Activated naive CD8-positive, alpha-beta T cell treated with anti-CD3 and anti-CD28 coated beads, Interleukin-2, amount 50 U/mL, for 24 hours (primary cell): Measurements from ENCODE around the gene SPTBN1.
A peak's percentile ranks its signal among the peaks of the same experiment; 100 is the strongest.
"Not testable (repeated sequence)": the region's sequence is repeated elsewhere in the genome, so short reads cannot be mapped to it uniquely, and the experiment has no call there.

Experiments used
- ATAC-seq: fragments of 150-1000 bp; cut with Tn5 transposase; one replicate; pipeline ENCODE4 v1.10.0; 2021
- DNase-seq: peaks from one replicate; pipeline ENCODE4 v3.0.0; 2021
- H3K27ac Mint-ChIP-seq: one replicate; pipeline ENCODE4 v1.8.0; 2021; ENCODE audit warnings: mild to moderate bottlenecking, mixed read lengths
- H3K27me3 Mint-ChIP-seq: one replicate; pipeline ENCODE4 v1.8.0; 2021; ENCODE audit warnings: mixed read lengths
- H3K36me3 Mint-ChIP-seq: one replicate; pipeline ENCODE4 v1.8.0; 2021; ENCODE audit warnings: low read depth, mixed read lengths
- H3K4me1 Mint-ChIP-seq: one replicate; pipeline ENCODE4 v1.8.0; 2021; ENCODE audit warnings: mixed read lengths
- H3K4me3 Mint-ChIP-seq: one replicate; pipeline ENCODE4 v1.8.0; 2021; ENCODE audit warnings: mild to moderate bottlenecking, moderate library complexity, mixed read lengths
- H3K9me3 Mint-ChIP-seq: one replicate; pipeline ENCODE4 v1.8.0; 2021; ENCODE audit warnings: mixed read lengths

SPTBN1 gene

DNA sequence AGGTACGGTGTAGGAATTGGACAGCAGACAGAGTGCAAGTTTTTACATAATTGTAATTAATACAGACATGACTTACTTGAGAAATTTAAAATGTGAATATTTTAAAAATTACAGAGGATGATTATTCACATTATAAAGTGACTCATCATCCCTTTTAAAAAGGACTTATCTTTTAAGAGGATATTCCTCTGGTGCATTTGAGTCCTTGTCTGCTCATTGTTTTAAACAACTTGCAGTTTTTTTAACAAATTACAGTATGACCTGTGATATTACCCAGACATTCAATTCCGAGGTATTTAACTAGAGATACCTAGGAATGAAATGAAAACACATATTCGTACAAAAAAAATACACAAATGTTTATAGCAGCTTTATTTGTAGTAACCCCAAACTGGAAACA lies 38.0 kb downstream of the SPTBN1 start:
- ATAC-seq (no peak), DNase-seq (no peak)
- Mint-ChIP-seq H3K4me3 (no peak overlapping the region), H3K27ac (no peak overlapping the region), H3K27me3 (peaks cover 3% of the 10 kb centered on the region), H3K9me3 (no peaks in the 10 kb centered on the region), H3K4me1 (peaks cover 2% of the 10 kb centered on the region), H3K36me3 (no peaks in the 10 kb centered on the region)

DNA sequence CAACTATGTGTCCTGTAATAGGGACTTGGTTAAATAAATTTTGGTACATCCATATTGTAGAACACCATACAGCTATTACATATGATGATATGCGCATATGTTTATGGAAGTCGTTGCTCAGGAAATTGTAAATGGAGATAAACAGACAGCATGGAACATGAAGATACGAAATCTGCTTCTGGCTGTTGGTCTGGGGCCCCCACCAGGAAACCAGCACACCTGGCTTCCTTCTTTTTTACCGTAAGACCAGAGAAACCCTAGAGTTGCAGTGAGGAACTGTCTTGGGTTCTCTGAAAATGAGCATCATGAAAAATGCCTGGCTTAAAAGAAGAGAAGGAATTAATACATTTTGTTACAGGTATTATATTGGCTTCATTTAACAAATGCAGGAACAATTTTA lies 40.8 kb downstream of the SPTBN1 start:
- Mint-ChIP-seq H3K36me3 (no peaks in the 10 kb centered on the region), H3K4me1 (peaks cover 2% of the 10 kb centered on the region), H3K9me3 (no peaks in the 10 kb centered on the region), H3K27me3 (peaks cover 3% of the 10 kb centered on the region), H3K27ac (no peak overlapping the region), H3K4me3 (no peak overlapping the region)
- ATAC-seq (no peak), DNase-seq (no peak)

DNA sequence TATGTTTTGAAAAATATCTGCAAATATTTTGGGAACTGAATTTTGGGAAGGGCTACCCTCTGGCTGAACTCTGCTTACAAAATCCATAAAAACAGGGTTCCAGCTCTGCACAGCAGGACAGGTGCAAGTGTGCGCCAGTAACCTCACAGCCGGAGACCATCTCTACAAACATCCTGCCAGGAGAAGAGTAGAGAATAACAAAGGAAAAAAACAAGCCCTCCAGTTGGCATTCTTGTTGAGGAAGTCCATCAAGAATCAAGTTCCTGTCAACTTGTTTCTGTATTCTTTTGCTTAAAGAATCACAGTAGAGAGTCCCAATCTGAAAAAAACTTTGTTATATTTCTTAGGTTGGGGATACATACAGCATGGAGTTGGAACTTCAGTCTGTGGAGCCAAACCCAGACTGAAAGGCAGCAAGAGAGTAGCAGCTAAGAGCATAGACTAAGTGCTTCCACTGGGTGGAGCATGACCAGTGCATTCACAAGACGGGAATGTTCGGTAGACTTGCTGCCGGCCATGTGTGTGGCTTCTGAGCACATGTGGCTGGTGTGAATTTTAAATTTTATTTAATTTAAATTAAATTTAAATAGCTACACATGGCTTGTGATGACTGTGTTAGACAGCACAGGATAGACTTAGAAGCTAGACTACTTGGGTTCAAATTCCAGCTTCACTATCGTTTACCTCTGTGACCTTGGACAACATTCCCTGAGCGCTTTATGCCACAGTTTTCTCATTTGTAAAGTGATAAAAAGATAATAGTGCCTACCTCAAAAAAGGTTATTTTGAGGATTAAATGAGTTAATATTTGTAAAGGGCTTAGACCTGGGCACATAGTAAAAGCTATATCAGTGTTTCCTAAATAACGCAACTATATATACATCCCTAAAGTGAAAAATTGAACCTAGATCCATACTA lies 41.9 kb downstream of the SPTBN1 start:
- peaks cover 2% of the 10 kb centered on the region for H3K4me1 Mint-ChIP-seq
- peaks cover 3% of the 10 kb centered on the region for H3K27me3 Mint-ChIP-seq
- DNase-seq (no peak), ATAC-seq (no peak)
- no peak overlapping the region for H3K27ac Mint-ChIP-seq
- H3K4me3 Mint-ChIP-seq: no peak overlapping the region
- no peaks in the 10 kb centered on the region for H3K36me3 Mint-ChIP-seq
- H3K9me3 Mint-ChIP-seq: no peaks in the 10 kb centered on the region

DNA sequence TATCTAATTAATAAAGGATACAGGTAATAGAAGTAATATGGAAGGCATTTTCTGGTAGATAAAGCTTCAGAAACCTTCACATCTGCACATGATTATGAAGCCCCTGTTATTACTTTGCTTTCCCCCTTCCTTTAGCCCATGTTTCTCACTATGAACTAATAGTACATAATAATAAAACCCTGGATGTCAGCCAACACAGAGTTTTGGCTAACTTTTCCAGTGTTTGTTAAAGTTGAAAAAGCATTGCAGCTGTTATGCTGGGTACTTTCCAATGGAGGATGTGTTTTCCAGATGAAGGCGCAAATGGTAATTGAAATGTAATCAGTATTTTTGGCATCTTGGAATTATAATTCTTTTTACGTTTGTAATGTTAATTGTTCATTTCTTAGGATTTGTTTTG lies 43.5 kb downstream of the SPTBN1 start:
- Mint-ChIP-seq H3K36me3 (no peaks in the 10 kb centered on the region), H3K4me3 (no peak overlapping the region), H3K27me3 (peaks cover 3% of the 10 kb centered on the region), H3K4me1 (peaks cover 2% of the 10 kb centered on the region), H3K9me3 (no peaks in the 10 kb centered on the region), H3K27ac (no peak overlapping the region)
- DNase-seq (no peak), ATAC-seq (no peak)

DNA sequence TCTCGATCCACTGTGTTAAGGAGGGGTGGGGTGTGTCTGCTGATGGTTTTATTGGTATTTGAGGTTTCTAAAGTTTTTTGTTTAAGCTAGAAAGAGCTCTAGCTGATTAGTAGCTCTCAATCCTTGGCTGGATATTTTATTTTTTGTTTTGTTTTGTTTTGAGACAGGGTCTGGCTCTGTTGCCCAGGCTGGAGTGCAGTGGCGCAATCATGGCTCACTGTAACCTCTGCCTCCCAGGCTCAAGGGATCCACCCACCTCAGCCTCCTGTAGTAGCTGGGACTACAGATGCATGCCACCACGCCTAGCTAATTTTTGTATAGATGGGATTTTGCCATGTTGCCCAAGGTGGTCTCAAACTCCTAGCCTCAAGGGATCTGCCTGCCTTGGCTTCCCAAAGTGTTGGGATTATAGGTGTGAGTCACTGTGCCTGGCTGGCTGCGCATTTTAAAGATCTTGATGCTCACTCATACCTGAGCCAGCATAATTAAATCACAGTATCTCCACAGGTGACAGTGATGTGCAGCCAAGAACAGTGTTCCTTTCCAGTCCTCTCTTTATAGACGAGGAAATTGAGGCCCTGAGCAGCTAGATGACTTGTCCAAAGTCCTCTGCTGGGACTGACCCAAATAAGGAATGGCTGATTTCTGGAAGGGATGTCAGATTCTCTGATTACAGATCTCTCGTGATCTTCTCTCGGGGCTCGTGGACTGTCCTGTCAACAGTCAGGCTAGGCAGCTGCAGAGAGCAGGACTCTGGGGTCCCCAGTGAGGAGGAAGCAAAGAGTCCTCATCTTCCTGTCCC lies 44.5 kb downstream of the SPTBN1 start:
- Mint-ChIP-seq H3K36me3 (no peaks in the 10 kb centered on the region), H3K9me3 (no peaks in the 10 kb centered on the region), H3K27ac (no peak overlapping the region), H3K4me1 (peaks cover 2% of the 10 kb centered on the region), H3K4me3 (no peak overlapping the region), H3K27me3 (no peaks in the 10 kb centered on the region)
- ATAC-seq (no peak), DNase-seq (no peak)

DNA sequence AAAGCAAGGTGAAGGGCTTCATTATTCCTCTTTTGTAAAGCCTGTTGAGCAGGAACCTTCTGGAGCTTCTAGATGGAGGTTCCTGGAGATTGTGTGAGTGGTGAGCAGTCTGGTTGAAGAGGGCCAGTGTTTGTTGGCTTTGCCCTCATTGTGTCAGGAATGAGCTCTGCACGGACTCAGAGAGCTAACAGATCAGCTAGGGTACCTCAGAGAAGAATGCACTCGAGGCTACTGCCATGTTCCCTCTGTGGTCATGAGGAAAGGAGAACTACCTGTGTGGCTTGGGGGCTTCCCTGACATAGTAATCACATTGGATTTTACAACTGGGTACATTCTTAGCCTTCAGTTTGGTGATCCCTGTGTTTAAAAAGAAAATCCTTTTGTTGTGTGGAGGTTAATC lies 46.6 kb downstream of the SPTBN1 start:
- no peaks in the 10 kb centered on the region for H3K36me3 Mint-ChIP-seq
- ATAC-seq (no peak), DNase-seq (no peak)
- H3K4me1 Mint-ChIP-seq: no peaks in the 10 kb centered on the region
- H3K9me3 Mint-ChIP-seq: no peaks in the 10 kb centered on the region
- H3K27me3 Mint-ChIP-seq: no peaks in the 10 kb centered on the region
- H3K4me3 Mint-ChIP-seq: no peak overlapping the region
- H3K27ac Mint-ChIP-seq: no peak overlapping the region

DNA sequence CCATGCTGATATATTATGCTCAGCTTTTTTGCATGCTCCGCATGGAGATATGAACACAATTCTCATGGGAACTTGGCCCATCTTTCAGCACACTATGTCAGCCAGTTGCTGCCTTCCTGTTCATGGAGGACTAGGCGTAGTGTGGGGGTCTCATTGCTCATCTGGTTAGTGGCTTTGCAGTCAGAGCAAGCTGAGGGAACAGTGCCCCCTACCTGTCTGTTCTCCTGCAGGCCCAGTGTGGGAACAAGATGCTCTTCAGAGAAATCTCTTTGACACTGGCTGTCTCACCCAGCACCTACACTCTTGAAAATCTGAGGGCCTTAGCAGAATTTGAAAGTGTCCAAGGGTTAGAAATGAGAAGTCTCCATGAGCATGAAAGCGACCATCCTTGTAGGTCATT lies 47.1 kb downstream of the SPTBN1 start:
- Mint-ChIP-seq H3K4me1 (no peaks in the 10 kb centered on the region), H3K36me3 (no peaks in the 10 kb centered on the region), H3K27ac (no peak overlapping the region), H3K9me3 (no peaks in the 10 kb centered on the region), H3K27me3 (no peaks in the 10 kb centered on the region), H3K4me3 (no peak overlapping the region)
- DNase-seq (peak; percentile 56), ATAC-seq (peak; percentile 65)

DNA sequence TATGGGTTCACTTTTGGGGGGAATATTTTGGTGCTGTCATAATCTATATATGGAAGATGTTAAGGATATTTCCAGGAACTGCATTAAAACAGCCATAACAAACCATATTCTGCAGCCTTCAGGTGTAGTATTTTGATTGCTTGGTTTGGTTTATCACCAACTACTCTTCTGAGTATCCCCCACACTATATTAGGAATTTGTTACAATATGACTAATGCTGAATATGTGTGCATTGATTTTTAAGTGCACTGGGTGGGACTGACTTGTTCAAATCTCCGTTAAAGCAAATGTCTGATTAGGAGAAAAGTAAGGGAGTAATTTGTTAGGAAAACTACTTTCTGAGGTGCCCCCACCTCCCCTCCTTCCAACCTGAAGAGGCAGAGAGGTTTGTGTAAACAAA lies 47.7 kb downstream of the SPTBN1 start:
- DNase-seq: no peak
- Mint-ChIP-seq H3K9me3 (no peaks in the 10 kb centered on the region), H3K4me1 (no peaks in the 10 kb centered on the region), H3K36me3 (no peaks in the 10 kb centered on the region), H3K4me3 (no peak overlapping the region), H3K27ac (no peak overlapping the region), H3K27me3 (no peaks in the 10 kb centered on the region)
- ATAC-seq: no peak

DNA sequence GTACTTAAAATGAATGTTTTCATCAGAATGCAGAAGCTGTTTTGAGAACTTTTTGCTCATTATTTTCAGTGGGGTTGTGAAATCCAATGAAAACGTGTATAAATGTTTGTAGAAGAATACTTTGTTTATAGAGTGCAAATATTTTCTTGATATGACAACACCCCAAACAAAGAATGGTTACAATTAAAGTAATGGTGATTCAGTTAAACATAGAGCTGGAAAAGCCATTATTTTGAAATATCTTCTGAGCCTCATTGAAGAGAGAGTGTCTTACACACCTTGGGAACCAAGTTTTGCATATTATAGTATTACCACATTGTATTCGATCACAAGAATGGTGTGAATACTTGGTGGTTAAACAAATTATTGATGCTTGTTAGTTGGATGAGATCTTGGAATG lies 48.7 kb downstream of the SPTBN1 start:
- no peaks in the 10 kb centered on the region for H3K4me1 Mint-ChIP-seq
- DNase-seq (no peak), ATAC-seq (no peak)
- no peak overlapping the region for H3K4me3 Mint-ChIP-seq
- H3K9me3 Mint-ChIP-seq: no peaks in the 10 kb centered on the region
- no peak overlapping the region for H3K27ac Mint-ChIP-seq
- H3K27me3 Mint-ChIP-seq: no peaks in the 10 kb centered on the region
- no peaks in the 10 kb centered on the region for H3K36me3 Mint-ChIP-seq

DNA sequence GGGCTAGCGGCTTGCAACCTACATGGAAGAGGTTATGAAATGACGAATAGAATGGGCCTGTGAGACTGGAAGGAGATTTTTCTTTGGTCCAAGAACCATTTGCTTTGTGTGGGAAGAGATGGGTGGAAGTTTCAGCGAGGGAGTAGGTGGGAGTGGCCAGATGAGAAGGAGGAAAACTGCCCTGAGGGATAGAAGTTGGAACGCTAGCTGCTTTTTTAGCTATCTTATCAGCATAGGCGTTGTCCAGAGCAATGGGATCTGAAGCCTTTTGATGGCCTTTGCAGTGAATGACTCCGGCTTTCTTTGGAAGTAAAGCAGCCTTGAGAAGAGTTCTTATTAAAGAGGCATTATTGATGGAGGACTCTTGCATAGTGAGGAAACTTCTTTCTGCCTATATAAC lies 52.4 kb downstream of the SPTBN1 start:
- Mint-ChIP-seq H3K27ac (no peak overlapping the region), H3K4me1 (no peaks in the 10 kb centered on the region), H3K9me3 (no peaks in the 10 kb centered on the region), H3K36me3 (no peaks in the 10 kb centered on the region), H3K27me3 (no peaks in the 10 kb centered on the region), H3K4me3 (no peak overlapping the region)
- DNase-seq: no peak
- ATAC-seq: no peak

DNA sequence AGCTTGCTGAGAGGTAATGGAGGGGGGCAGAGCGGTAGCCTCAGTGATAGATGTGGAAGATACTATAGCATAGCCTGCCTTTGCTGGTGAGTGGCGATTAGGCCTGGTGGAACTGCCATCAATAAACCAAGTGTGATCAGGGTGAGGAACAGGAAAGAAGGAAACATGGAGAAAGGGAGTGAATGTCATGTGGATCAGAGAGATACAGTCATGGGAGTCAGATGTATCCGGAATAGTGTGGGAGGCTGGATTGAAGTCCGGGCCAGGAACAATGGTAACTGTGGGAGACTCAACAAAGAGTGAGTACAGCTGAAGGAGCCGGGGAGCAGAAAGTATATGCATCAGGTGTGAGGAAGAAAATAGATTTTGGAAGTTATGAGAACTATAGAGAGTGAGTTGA lies 52.9 kb downstream of the SPTBN1 start:
- not testable (repeated sequence) for H3K36me3 Mint-ChIP-seq, ATAC-seq, H3K27ac Mint-ChIP-seq, H3K27me3 Mint-ChIP-seq, H3K4me1 Mint-ChIP-seq, DNase-seq, H3K9me3 Mint-ChIP-seq, H3K4me3 Mint-ChIP-seq

DNA sequence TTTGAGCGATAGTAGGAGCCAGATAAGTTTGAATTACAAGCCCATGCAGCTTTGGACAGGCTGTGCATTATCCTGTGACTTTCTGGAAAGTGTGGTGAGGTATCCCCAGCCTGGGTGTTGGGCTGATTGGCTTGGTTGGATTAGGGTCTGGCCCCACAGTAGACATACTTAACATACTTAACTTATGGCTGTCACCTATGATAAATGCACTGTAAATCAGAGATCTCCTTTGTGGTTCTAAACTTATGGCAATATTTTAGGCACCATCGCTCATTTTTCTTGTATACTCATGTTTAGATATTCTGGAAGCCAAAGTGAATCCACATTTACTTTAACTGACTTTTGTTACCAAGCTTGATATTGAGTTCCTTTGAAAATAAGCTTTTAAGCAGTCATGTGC lies 54.8 kb downstream of the SPTBN1 start:
- DNase-seq: no peak
- no peak for ATAC-seq
- Mint-ChIP-seq H3K9me3 (no peaks in the 10 kb centered on the region), H3K27ac (no peak overlapping the region), H3K36me3 (no peaks in the 10 kb centered on the region), H3K4me1 (no peaks in the 10 kb centered on the region), H3K27me3 (no peaks in the 10 kb centered on the region), H3K4me3 (no peak overlapping the region)

DNA sequence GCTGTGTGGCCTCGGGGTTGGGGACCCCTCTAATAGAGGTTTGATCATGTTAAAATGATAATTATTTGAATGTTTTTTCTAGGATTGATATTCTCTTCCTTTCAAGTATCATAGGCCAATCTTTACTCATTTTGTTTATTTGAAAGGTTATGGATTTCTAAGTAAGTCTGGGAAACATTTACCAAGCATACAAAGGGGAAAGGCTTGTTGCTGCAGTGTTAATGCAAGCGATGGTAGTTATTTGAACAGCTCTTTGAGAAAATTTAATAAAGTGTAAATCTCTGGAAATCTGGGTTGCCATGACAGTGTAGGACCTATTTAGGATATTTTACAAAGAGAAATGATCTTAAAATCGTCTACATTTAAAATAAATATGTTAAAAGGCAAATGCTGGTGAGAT lies 56.1 kb downstream of the SPTBN1 start:
- H3K9me3 Mint-ChIP-seq: no peaks in the 10 kb centered on the region
- no peak overlapping the region for H3K27ac Mint-ChIP-seq
- no peaks in the 10 kb centered on the region for H3K4me1 Mint-ChIP-seq
- H3K36me3 Mint-ChIP-seq: no peaks in the 10 kb centered on the region
- ATAC-seq: no peak
- no peaks in the 10 kb centered on the region for H3K27me3 Mint-ChIP-seq
- no peak overlapping the region for H3K4me3 Mint-ChIP-seq
- DNase-seq: no peak

DNA sequence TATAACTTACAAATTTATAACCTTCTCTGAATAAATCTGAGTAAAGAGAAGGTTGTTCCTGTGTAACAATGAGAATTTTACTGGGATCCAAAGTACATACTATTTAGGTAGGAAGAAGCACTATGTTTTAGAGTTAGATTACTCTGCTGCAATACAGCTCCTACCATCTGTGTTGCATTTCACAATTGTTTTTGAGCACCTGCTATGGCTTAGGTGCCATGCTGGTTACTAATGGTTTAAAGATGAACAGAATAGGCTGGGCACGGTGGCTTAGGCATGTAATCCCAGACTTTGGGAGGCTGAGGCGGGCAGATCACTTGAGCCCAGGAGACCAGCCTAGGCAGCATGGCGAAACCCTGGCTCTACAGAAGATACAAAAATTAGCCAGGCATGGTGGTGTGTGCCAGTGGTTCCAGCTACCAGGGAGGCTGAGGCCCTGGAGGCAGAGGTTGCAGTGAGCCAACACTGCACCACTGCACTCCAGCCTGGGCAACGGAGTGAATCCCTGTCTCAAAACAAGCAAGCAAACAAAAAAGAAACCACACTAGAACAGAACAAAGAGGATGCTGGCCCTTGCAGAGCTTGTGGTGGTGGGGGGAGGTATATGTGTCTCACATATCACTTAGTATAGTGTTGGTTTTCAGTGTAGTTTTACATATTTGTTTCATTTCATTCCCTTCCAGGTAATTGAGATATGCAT lies 56.7 kb downstream of the SPTBN1 start:
- Mint-ChIP-seq H3K36me3 (no peaks in the 10 kb centered on the region), H3K4me1 (no peaks in the 10 kb centered on the region), H3K27ac (no peak overlapping the region), H3K4me3 (no peak overlapping the region), H3K9me3 (no peaks in the 10 kb centered on the region), H3K27me3 (no peaks in the 10 kb centered on the region)
- ATAC-seq (no peak), DNase-seq (no peak)

DNA sequence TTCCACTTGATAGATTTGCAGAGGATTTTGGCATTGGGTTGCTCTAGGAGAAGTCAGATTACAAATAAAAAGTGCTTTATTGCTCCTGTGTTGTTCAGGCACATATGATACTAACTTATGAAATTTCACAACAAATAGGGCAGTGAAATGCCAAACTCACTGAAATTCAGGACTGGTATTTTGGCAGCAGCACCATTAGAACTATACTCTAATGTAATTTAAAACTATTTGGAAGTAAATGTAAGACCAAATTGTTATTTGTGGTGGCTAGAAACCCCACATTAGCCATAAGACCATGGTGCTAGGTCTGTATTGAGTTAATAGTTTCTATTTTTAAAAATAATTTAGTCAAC lies 57.2 kb downstream of the SPTBN1 start:
- Mint-ChIP-seq H3K9me3 (no peaks in the 10 kb centered on the region), H3K36me3 (no peaks in the 10 kb centered on the region), H3K4me3 (no peak overlapping the region), H3K27me3 (no peaks in the 10 kb centered on the region), H3K4me1 (no peaks in the 10 kb centered on the region), H3K27ac (no peak overlapping the region)
- no peak for DNase-seq
- ATAC-seq: no peak
